ENCODE results near the gene ENTPD7.
"Not testable (repeated sequence)": the region's sequence is repeated elsewhere in the genome, so short reads cannot be mapped to it uniquely, and the experiment has no call there.

ENTPD7 gene, protein sequence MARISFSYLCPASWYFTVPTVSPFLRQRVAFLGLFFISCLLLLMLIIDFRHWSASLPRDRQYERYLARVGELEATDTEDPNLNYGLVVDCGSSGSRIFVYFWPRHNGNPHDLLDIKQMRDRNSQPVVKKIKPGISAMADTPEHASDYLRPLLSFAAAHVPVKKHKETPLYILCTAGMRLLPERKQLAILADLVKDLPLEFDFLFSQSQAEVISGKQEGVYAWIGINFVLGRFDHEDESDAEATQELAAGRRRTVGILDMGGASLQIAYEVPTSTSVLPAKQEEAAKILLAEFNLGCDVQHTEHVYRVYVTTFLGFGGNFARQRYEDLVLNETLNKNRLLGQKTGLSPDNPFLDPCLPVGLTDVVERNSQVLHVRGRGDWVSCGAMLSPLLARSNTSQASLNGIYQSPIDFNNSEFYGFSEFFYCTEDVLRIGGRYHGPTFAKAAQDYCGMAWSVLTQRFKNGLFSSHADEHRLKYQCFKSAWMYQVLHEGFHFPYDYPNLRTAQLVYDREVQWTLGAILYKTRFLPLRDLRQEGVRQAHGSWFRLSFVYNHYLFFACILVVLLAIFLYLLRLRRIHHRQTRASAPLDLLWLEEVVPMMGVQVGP

DNA sequence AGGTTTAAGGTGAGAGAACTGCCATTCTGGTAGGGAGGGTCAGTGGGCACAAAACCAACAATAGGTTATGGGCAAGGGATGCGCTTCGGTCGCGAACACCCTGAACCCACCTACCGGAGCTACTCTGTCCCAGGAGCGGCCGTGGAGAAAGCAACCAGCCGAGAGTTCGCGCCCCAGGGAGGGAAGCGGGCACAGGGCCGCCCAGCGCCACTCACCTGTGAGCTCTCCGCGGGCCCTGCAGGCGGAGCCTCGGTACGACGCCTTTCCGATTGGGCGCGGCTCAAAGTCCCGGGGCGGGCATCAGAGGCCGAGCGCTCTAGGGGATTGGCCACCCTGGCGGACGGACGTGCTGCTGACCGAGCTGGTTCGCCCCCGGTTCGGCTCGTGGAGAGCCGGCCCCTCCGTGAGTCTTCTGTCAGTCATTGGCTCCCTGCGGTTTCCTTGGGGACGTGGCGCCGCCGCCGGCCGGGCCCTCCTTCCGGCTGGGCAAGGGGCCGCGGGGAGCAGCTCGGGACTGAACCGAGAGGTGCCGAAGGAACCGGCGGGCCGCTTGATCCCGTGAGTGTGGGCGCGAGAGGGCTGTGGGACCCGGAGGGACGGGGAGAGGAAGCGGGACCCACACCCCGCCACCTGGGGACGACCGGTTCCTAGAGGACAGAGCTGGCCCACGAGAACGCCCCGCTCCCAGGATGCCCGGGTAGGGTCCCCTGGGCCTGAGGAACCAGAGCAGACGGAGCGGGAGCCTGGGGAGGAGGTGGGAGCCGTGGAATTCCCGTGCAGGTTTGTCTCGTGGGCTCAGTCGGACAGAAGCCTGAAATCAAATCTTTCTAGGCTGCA lies at the start of gene ENTPD7:
TSS of gene ENTPD7 (plus strand) at position 479 of the 837 bp plus-strand sequence. CDS start 448 bp downstream, outside the sequence.
- DNase-seq, result peak; percentile 89 to 90

DNA sequence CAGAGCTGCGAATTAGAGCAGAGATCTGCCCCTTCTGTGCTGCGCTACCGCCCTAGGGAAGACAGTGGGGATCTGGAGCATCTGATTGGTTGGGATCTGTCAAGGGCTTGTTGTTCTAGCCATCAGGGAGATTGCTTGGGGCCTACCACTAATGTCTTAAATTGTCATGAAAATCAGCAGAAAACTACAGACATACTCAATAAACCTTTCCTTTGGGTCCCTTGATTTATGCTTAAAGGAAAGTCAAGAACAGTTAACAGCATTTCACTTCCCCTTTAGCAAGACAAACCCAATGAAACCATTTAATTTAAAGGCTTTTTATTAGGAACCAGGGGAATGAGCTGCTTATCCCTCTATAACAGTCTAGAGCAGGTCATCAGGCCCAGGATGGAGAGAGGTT lies 49.1 kb upstream of the ENTPD7 start:
- no peak for DNase-seq

DNA sequence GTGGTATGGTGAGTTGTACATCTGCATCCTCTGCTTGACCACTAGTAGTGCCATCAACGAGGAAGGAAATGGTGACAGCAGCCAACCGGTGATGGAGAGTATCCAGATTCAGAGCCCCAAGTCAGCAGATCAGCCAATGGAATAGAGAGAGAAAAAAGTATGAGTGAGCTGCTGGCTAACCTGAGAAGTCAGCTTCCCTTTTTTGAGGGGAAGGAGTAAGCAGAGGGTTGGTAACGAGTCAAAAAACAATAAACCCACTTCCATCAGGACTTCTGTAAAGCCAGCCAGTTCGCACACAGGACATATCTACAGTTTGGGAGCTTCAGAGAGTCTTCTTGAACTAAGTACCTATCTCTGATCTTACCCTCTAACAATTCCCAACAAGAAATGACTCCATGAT lies 48.0 kb upstream of the ENTPD7 start:
- DNase-seq, result no peak

DNA sequence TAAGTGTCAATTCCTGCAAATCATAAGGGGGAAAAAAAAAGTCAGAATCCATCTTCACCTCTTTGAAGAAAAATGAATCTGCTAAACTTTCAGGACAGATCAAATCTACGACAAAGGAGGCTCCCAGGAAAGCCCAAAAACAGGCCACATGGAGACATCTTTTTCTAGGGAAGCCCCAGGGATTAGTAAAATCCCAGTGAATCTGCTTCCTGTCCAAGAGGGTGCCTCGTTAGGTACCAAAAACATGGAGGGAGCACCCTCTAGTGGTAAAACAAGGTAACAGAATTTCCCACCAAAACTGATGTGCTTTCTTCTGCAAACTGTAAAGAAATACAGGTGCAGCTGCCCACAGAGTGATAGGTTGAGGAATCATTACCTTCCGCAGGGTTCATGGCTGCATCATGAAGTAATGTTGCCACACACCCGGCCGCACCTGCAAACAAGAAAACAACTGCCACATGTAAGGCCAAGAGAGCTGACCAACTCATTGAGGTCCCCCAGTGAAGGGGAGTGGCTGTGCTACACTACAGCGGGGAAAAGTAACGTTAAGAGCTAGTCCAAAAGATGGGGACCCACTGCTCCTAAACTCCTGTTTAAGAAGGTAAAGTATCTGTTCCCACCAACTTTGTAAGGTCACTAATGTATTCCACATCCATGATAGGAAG lies 47.0 kb upstream of the ENTPD7 start:
- DNase-seq, result peak in 1 of 2 donors; percentile 68

DNA sequence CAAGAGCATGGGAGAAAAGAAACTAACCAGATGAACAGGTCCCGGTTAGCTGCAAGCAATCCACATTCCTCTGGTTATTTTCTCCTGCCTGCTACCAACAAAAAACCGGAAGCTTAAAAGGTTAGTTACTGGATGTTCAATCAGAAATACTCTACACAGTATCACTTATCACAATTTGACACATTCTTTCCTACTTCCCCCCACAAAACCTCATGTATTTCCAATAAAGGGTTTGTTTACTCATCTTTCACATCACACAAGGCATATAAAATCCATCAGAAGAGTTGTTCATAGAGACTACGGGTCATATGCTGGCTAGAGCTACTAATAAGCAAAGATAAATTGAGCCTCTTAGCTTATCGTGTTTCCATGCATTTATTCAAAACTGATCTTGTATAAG lies 43.9 kb upstream of the ENTPD7 start:
- no peak for DNase-seq

DNA sequence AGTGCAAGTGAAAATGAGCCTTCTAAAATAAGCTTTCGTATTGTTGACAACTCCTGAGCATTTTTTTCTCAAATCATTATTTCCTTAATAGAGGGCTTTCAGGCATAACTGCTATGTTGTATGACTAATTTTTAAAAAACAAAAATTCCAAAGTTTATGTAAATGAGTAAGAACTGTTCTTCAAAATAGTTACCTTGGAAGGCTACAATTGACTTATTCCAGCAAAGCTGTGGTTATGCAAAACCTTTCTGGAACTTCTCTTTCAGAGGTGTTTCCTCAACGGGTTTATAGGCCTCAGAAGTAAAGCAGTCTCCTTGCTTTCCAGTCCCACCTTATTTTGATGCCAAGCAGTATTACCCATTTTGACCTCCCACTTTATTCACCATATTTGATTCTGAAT lies 41.6 kb upstream of the ENTPD7 start:
- DNase-seq, result no peak

DNA sequence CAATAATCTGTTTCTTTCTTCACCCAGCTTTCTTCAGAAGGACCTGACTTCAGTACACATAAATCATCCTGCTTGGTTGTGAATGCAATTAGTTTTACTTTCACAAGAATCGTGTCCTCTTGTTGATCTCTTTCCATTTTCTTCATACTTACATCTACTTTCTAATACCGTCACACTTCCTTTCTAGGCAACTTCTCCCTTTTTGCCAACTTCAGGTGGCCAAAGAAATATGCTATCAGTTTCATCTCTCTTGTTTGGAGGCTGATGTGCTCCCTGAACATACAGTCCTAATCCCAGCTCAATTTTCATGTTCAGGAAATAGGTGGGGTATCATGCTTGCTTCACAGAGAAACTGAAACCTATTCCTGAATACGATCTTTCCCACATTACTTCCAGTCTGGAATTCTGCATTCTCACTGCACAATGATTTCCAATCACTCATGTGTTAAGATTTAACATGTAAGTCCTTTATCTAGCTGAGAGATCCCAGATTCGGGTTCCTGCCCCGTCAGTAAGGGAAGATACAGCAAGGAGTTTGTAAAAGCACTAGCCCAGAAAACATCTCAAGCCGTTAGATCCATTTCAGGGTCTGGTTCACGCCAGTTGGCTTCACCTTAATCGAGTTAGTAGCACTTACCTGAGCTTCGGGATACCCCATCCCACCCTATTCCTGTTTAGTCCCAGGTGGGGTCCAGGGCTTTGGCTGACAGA lies 40.1 kb upstream of the ENTPD7 start:
- DNase-seq, result peak in 1 of 2 donors; percentile 37

DNA sequence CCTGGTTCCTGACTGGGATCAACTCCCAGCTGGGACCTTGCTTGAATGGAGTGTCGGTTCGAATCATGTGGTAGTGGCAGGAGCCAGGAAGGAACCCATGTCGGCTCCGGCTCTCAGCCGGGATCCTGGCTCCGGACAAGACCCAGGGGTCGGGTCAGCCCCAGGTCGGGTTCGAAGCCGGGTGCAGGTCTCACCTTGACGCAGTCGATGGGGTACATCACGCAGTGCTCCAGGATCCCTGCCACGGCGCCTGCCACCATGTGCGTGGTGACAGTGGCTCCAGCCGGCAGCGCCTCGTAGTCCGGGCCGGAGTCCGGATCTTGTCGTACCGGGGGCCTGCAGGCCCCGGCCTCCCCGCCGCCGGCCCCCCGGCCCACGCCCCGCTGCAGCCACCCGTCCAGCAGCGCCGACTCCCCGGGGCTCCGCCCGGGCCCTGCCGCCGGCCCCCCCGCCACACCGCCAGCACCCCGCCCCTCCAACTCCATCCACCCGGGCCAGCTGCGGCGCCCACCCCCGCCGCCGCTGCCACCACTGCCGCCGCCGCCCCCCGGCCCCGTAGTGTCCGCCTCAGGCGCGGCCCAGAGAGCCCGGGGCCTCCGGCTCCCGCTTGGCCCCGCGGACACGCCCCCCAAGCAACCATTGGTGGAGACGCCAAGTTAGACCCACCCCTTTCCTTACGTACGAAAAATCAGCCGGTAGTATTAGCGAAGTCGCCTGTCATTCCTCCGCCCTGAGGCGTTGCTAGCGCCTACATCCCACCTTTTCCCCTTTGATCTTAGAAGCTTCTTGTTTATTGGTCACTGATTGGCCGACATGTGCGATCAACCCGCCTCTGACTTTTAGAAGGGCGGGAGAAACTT lies 39.2 kb upstream of the ENTPD7 start, which contains the start of gene SLC25A28:
TSS of gene SLC25A28 (minus strand) at position 589 of the 860 bp plus-strand sequence. CDS start at position 485, 104 bp downstream.
- peak; percentile 99 for DNase-seq

DNA sequence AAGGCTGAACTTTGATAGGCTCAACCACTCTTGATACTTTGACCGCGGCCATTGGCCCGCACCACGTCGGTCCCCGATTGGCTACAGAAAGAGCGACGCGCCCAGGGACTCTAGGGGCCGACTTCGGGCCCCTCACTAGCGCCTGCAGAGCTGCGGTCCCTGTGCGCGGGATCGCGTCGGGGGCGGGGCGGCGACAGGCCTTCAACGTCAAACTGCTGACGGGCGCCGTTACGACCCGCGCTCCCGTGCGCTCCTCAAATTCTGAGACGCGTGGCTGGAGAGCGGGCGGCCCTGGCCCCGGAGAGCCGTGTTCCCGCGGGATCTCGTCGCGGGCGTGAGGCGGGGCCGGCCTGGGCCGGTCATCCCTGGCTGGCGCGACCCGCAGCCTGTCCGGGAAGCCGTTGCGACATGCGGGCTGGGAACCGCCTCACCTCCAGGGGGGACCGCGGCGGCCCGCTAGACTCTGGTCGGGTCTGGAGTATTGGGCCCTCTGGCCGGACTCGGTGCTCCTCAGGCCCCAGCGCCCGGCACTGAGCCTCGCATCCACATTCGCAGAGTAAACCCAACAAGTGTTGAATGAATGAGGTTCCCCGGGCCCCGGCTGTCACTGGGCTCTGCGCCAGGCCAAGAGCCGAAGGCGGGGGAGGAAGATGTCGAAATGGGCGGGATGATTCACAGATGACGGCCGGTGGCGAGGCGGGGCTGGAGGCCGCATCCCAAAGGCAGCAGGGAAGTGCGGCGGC lies 38.4 kb upstream of the ENTPD7 start:
- peak; percentile 80 to 85 for DNase-seq

DNA sequence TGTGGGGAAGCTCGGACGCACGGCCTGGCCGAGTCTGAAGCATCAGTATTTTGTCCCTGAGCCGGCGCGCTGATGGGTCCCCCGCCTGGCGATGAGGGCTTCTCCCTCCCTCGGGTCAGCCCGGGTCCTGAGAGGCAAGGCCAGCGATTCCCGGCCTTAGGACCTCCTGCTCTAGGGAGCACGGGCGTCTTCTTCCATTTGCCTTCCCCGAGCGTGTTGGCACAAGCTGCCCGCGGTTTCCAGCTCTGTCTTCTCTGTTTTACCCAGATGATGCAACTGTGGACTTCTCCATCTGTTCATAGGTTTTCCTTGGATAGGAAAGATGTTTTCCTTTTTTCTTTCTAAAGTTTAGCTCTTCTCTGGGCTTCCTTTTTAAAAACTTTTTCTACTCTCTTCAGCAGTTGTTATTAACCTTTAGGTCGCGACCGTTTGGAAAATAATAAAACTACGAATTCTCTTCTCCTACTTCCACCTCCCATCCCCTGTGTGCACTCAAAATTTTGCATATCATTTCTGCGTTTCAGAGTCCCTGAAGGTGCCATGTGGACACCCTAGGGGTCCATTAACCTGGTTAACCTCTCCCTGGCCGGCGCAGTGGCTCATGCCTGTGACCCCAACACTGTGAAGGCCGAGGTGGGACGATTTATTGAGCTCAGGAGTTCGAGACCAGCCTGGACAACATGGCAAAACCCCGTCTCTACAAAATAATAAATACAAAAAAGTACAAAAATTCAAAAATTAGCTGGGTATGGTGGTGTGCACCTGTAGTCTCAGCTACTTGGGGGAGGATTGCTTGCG lies 37.7 kb upstream of the ENTPD7 start:
- DNase-seq, result no peak

DNA sequence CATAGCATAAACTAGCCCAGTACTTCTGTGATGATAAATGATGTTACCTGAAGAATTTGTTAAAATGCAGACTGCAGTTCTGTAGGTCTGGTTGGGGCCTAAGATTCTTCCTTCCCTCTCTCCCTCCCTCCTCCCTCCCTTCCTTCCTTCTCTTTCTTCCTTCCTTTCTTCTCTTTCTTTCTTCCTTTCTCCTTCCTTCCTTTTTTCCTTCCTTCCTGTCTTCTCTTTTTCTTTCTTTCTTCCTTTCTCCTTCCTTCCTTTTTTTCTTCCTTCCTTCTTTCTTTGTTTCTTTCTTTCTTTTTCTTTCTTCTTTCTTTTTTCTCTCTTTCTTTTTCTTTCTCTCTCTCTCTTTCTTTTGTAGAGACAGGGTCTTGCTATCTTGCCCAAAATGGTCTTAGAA lies 35.4 kb upstream of the ENTPD7 start:
- DNase-seq, result no peak

DNA sequence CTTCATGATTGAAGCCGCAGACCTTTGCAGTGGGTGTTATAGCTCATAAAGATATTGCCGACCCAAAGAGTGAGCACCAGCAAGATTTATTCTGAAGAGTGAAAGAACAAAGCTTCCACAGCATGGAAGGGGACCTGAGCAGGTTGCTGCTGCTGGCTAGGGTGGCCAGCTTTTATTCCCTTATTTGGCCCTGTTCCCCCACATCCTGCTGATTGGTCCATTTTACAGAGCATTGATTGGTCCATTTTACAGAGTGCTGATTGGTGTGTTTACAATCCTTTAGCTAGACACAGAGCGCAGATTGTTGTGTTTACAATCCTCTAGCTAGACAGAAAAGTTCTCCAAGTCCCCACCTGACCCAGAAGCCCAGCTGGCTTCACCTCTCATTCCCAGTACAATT lies 34.2 kb upstream of the ENTPD7 start:
- DNase-seq, result not testable (repeated sequence)

DNA sequence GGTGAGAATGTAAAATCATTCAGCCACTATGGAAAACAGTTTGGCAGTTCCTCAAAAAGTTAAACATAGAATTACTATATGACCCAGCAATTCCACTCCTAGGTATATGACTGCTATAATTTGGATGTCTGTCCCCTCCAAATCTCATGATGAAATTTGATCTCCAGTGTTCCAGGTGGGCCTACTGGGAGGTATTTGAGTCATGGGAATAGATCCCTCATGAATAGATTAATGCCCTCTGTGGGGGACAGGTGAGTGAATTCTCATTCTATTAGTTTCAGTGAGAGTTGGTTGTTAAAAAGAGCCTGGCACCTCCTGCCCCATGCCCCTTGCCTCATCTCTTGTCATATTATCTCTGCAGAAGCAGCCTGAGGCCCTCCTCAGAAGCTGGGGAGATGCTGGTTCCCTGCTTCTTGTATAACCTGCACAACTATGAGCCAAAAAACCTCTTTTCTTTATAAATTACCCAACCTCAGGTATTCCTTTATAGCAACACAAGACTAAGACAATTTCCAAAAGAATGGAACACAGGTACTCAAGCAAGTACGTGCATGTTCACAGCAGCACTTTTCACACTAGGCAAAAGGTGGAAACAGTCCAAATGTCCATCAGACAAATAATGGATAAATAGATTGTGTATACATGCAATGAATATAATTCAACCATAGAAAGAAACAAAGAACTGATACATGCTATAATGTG lies 30.2 kb upstream of the ENTPD7 start:
- DNase-seq, result no peak

DNA sequence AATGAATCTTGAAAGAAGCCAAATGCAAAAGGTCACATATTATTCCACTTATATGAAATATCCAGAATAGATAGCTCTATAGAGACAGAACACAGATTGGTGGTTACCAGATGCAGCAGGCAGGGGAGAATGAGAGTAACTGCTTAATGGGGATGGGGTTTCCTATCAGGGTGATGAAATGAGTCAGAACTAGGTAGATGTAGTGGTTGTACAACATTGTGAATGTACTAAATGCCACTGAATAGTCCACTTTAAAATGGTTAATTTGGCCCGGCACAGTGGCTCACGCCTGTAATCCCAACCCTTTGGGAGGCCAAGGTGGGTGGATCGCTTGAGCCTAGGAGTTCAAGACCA lies 29.7 kb upstream of the ENTPD7 start:
- no peak for DNase-seq

DNA sequence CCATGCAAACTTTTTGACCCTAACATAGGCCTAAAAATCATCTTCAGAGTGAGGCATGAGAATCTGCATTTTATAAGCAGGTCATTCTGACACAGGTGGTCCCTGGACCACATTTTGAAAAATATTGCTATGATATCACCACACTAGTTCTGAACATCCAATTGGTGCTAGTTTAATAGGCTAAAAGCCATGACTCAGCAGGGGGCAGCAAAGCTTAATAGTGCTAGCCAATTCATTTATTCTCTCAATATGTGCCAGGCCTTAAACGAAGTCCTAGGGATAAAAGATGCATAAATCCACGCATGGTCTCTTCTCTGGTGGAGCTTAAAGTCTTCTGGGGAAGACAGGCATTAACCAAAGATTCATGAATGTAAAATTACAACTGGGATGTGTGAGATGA lies 28.9 kb upstream of the ENTPD7 start:
- peak in 1 of 2 donors; percentile 17 for DNase-seq

DNA sequence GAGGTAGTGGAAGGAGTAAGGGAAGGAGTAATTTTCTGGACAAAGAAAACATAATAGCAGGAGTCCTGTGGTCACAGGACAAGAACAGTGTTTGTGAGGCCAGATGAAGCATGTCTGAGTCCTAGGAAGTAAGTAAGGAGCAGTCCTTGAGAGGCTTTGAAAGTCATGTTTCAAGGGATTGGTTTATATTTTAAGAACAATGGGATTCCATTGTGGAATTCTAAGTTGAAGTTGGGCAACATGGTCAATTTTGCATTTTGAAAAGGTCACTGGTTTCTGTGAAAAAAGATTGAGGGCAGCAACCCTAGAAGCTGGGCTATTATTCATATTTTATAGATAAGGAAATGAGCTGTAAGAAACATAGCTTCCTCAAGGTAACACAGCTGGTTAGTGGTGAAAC lies 28.3 kb upstream of the ENTPD7 start:
- no peak for DNase-seq

DNA sequence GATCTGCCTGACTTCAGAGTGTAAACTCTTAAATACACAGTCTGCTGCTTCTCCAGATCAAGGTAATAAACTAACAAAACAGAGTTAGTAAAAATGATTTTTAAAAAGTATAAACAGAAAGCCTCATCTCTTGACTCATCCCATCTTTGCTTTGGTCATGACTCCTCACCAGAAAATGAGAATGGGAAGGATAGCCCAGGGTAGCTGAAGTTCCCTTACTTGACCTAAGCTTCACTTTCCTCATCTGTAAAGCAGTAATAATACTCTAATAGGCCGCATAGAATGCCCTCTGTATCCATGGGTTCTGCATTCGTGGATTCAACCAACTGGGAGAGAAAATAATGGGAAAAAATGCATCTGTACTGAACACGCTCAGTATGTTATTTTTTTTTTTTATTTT lies 27.8 kb upstream of the ENTPD7 start:
- DNase-seq, result no peak

DNA sequence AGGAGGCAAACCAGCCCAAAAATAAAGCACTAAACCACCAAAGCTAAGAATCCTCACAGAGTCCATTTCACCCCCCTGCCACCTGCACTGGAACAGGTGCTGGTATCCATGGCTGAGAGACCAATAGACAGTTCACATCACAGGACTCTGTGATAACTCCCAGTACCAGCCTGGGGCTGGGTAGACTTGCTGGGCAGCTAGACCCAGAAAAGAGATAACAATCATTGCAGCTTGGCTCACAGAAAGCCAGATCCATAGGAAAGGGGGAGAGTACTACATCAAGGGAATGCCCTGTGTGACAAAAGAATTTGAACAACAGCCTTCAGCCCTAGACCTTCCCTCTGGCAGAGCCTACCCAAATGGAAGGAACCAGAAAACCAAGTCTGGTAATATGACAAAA lies 25.5 kb upstream of the ENTPD7 start:
- DNase-seq, result no peak

DNA sequence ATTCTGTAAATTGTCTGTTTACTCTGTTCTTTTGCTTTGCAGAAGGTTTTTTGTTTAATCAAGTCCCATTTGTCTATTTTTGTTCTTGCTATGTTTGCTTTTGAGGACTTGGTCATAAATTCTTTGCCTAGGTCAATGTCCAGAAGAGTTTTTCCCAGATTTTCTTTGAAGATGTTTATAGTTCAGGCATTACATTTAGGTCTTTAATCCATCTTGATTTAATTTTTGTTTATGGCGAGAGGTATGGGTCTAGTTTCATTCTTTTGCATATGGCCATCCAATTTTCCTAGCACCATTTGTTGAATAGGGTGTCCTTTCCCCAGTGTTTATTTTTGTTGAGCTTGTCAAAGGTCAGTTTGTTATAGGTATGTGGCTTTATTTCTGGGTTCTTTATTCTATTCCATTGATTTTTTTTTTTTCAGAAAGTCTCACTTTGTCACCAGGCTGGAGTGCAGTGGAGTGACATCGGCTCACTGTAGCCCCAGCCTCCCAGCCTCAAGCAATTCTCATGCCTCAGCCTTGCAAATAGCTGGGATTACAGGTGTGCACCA lies 11.6 kb upstream of the ENTPD7 start:
- no peak for DNase-seq

Data from CD4-positive, alpha-beta T cell treated with Interleukin-4 for 1 hour (primary cell).